Epidermal melanocyte (primary cell): ENCODE data around the gene MAP3K7CL.
"Not testable (repeated sequence)": the region's sequence is repeated elsewhere in the genome, so short reads cannot be mapped to it uniquely, and the experiment has no call there.

ENCODE experiments used
- DNase-seq: peaks from one replicate; pipeline ENCODE4 v3.0.0; 2011; ENCODE audit warnings: low spot score; ENCODE audit not compliant: insufficient read length

Gene MAP3K7CL

DNA sequence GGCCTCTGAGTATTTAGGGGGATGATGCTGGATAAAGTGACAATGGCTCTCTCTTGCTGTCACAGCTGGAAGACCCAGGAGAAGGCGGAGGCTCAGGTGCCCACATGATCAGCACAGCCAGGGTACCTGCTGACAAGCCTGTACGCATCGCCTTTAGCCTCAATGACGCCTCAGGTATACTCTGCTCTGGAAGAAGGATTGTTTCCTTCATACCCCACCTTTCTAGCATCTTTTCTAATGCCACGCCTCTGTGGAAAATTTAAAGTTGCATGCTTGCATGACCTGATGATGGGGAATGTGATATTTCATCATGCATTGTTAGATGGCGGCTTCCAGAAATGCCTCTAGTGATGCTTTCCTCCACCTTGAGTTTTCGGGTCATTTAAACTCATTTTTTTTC is 2.8 kb downstream of the MAP3K7CL start:
- no peak for DNase-seq

GRCh38 chr21:29133796-29134195 is 3.4 kb downstream of the MAP3K7CL start:
- DNase-seq = no peak

GRCh38 chr21:29135481-29135880 is 5.0 kb downstream of the MAP3K7CL start:
- no peak for DNase-seq

- DNase-seq = no peak
Measured at GRCh38 chr21:29136033-29136432, 5.6 kb downstream of the MAP3K7CL start.

- DNase-seq = no peak
Measured at GRCh38 chr21:29144736-29145353, 14.4 kb downstream of the MAP3K7CL start.

- peak; percentile 72 for DNase-seq
Measured at GRCh38 chr21:29145354-29145782, 14.9 kb downstream of the MAP3K7CL start.

DNA sequence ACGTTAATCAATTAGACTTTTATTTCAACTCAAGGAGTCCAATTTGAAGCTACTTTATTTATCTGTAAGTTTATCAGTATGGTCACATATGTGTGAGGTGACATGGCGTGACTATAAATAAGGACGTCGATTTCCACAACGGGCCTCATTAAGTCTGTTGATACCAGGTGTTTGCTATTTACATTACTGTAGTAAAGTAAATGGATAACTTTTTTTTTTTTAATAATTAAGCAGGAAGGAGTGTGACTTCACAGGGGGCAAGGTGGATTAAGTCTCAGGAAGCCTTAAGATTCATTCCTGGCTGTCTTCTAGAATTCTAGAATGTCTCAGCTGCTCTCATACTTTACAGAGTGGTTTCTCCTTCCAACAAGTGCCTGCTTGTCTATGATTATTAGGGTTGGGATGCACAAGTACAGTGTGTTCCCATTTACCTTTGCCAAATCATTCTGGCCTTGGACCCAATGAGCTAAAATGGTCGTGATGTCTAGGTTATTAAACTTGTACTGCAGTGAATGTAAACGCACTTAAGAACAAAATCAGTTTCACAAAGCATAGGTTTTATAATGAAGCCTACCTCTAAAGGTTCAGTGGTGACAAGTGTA is 15.5 kb downstream of the MAP3K7CL start:
- no peak for DNase-seq

DNA sequence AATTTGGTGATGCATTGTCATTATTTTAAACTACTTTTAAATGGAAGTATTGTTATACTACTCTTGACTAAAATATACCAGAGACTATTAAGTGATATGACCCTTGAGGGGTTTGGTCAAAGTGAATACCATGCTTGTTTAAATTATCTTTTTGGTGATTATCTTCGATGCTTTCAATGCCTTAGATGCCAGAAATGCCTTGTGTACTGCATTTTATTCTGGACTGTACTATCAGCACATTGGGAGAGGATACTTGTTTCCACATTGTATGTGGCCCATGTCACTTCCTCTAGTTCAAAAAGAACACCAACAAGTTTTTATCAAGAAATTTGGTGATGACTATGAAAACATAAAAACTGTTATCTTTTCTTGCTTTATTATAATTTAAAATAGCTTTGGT is 16.3 kb downstream of the MAP3K7CL start:
- DNase-seq = no peak

DNA sequence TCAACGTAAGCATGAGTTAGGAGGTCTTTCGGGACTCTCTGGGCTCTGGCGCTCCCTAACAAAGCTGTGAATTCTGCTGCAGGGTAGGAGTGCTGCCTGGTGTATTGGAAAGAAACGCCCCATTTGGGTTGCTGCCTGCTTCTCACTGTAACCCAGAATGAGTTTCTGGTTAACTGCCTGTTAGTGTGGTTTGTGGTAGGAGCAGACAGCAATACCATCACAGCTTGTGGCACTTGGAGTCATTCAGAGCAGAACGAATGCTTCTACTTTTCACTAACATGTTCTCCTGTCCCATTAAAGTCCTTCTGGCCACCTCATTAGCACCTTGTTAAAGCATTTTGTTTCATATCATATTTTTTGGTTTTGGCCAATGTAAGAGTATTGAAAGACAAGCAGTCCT is 18.1 kb downstream of the MAP3K7CL start:
- peak; percentile 21 for DNase-seq

GRCh38 chr21:29149808-29150425 is 19.5 kb downstream of the MAP3K7CL start:
- DNase-seq = no peak

GRCh38 chr21:29151931-29152330 is 21.5 kb downstream of the MAP3K7CL start:
- no peak for DNase-seq

DNA sequence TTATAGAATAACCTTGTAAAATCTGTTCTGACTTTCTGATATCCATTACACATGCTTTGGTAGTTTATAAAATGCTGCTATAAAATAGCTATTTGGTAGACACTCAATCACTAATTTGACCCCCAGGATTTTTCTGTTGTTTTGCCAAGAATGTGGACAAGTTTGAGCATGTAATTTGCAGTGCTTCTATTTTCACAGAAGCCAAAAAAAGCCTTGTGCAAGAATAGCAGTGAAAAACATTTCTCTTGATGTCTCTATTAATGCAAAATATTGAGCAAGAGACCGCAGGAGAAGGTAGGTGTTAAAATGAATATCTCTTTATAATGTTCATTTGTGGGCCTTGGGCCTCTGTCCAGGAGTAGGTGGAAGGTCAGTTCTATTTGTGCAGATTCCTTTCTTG is 22.5 kb downstream of the MAP3K7CL start:
- DNase-seq = no peak

DNA sequence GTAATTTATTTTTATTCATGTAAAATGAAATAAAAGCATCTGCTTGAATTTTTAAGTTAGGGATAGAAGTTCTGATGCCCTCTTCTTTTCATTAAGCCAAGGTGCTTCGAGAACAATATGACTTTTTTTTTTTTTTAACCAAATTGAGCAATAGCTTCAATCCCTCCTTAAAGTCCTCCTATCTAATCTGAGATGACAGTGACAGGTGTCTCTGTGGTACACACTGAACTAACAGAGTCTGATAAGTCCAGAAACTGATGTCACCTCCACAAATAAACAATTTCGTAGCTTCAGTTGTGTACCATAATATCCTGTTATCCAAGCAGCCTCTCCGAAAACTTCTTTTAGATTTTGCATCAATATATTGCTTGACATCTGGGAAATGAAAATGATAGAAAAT is 23.8 kb downstream of the MAP3K7CL start:
- no peak for DNase-seq

DNA sequence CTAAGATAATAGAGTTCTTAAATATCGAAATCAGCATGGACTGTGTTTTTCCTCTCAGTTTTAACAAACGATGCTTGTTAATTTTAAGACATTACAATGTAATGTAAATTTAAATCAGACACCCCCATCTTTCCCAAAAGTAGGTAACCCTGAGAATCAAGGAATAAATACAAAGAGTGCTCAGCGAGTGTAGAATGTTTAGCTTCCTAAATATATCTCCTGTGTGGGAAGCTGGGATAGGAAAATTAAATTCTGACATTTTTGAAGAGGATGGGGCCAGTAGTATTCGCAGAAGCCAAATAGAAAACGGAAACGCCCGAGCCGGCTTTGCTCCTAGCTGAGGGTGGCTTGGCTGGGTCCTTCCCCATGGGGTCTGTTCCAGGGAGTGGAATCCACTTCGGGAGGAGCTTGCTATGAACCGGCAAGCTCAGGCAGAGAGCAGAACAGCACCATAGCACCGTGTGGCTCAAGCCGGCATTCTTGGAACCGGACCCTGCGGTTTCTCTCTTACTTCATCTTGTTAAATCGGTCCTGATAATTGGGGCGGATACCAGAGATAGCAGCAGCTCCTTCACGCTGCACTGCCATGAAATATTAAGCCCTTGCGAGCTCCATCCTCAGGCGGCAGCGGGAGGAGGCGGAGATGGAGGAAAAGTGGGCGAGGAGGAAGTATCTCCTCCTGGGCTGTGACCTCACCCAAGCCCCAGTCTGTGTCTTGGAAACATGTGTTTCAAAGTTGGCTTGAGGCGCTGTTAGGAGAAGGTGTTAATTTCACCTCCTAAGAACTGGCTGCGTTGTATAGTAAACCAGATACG is 24.9 kb downstream of the MAP3K7CL start:
- DNase-seq = peak; percentile 16

DNA sequence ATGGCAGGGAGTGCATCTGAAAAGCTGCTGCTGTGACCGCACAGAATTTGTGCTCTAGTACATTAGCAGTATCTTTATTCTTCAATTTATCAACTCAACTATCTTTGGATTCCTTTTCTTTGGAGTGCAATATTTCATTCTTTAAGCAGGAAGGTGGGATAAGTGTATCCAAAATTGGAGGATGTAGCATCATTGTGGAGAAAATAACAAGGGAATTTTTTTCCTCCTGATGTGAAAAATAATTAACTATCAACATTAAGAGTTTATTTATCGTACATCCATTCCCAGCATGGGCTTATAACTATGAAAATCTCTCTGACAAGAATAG is 25.5 kb downstream of the MAP3K7CL start:
- no peak for DNase-seq

- DNase-seq = no peak
Measured at GRCh38 chr21:29157080-29157479, 26.6 kb downstream of the MAP3K7CL start.

DNA sequence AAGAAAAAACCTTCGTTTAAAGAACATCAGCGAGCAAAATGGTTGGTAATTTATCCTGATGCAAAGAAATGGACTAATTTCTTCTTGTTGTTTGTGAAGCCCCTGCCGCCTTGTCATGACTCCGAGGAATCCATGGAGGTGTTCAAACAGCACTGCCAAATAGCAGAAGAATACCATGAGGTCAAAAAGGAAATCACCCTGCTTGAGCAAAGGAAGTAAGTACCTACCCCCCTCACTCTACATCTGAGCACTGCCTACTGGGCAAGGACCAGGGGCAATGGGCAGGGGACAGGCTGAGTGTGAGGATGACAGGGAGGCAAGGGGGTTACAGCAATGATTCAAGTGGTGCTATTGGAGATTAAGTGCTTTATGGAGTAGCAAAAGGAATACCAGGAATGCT is 29.4 kb downstream of the MAP3K7CL start:
- no peak for DNase-seq

- DNase-seq = not testable (repeated sequence)
Measured at GRCh38 chr21:29162825-29163224, 32.4 kb downstream of the MAP3K7CL start.

DNA sequence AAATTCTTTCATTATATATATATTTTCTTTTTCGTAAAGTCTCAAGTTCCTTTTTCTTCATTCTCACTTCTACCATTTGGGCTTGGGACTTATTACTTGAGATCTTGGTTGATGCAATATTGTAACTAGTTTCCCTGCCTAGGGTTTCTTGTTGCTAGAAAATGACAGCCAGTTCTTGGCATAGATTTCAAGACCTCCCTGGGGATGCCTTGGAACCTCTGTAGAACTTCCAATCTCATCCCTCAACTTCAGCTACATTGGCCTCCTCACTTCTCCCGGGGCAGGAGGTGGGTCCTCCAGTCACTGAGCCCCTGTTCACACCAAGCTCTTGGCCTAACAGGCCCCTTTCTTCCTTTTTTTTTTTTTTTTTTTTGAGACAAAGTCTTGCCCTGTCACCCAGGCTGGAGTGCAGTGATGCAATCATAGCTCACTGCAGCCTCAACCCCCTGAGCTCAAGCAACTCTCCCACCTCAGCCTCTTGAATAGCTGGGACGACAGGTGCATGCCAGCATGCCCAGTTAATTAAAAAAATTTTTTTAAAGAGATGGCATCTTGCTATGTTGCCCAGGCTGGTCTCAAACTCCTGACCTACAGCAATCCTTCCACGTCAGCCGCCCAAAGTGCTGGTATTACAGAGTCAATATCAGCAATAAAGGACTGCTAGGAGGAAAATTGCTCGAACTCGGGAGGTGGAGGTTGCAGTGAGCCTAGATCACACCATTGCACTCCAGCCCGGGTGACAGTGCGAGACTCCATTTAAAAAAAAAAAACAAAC is 33.1 kb downstream of the MAP3K7CL start:
- DNase-seq = no peak

DNA sequence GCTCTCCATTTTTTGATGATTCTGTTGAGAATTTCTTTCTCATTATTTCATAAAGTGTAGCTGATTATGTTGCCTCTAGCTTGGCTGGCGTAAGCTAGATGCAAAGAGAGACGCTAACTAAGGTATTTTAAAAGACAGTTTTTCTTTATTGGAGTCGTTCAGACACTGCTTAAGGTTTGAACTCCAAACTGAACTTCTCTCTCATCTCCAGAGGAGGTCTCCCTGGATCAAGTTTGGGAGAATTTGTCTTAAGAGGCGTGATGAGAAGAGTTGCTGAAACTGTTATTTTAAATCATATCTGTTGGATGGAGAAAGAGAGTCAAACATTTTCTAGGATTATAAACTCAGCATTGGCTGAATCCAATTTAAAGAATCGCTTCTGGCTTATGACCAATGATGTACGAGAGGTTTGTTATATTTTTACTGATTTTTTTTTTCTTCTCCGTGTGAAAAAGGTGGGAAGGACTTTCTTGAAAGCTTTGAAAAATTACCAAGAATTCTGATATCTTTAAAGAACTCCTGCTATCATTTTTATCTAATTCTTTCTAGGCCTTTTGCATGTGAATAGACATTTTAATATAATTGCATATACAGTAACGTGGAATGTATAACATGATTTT is 34.0 kb downstream of the MAP3K7CL start:
- no peak for DNase-seq

- no peak for DNase-seq
Measured at GRCh38 chr21:29166323-29166722, 35.9 kb downstream of the MAP3K7CL start.
